ENCODE results near the gene HRAS.

Gene HRAS

DNA sequence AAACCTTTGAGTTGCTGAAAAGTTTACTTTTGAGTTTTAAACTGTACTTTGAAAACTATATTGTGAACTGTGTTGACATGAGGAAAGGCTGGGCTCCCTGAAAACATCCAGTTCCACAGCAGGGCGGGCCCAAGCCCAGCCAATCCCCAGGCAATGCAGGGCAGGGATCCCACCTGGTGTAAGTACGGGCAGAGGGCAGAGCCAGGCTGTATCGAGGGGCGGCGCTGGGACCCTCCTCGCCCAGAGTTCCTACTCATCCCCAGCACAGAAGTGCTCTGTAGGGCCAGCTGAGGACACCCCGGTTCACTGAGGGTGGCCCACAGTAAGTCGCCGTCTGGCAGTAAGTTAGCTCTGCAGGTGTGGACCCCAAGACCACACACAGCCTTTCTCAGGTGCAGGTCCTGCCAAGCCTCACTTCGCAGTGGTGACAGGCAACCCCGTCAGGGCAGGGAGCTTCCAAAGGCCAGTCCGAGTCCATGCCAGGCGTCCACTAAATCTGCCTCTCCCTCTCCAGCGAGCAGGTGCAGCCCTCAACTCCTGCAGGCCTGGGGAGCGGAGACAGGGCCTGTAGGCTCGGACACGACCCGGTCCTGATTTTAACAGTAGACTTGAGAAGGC is 31.7 kb upstream of the HRAS start:
- no peak for DNase-seq

DNA sequence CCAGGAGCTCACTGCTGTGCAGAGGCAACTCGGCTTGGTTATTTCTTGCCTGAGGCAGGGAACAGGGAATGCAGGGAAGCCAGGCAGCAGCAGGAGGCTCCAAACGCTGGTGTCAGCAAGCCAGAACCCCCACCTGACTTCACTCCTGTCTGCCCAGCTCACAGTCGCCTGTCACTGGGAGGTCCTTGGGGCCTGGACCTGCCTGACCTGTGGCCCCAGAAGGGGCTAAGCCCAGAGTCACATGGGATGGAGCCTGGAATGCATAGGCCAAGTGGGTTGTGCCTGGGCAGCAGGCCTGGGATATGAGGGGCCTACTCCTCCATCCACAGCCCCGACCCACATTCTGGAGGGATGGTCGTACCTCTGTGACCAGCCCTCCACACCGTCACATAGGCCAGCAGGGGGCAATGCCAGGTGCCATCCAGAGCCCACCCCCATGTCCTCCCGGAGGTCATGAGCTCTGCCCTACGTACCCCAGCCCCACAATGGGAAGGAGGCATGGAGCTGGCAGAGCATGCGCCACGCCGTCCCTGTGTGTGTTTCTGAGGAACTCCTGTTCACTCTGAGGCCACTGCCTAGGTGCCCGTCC is 30.6 kb upstream of the HRAS start:
- DNase-seq: no peak

DNA sequence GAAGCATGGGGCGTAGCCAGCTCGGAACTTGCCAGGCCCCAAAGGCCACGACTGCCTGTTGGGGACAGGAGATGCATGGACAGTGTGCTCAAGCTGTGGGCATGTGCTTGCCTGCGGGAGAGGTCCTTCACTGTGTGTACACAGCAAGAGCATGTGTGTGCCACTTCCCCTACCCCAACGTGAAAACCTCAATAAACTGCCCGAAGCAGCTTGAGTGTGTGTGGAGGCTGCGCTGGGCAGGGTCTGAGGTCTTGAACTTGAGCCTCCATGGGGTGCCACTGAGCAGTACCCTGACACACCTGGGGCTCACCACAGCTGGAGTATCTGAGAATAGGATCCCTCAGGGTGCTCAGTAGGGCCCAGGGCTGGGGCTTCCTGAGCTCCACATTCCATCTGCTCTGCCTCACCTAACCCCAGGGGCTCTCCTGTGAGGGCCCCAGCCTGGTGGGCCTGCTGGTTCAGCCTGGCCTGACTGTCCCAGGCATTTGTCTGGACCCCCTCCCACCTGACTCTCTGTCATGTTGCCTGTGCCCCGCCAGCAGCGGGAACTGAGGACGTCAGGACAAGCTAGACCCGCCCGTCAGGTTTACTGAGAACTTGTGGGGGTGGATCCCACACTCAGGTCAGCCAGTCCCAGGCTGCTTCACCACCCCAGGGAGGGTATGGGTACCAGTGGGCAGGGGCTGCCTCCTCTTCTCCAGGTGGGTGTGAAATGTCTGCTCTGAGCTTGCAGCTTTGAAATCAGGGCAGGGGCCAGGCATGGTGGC is 28.6 kb upstream of the HRAS start:
- DNase-seq: no peak

DNA sequence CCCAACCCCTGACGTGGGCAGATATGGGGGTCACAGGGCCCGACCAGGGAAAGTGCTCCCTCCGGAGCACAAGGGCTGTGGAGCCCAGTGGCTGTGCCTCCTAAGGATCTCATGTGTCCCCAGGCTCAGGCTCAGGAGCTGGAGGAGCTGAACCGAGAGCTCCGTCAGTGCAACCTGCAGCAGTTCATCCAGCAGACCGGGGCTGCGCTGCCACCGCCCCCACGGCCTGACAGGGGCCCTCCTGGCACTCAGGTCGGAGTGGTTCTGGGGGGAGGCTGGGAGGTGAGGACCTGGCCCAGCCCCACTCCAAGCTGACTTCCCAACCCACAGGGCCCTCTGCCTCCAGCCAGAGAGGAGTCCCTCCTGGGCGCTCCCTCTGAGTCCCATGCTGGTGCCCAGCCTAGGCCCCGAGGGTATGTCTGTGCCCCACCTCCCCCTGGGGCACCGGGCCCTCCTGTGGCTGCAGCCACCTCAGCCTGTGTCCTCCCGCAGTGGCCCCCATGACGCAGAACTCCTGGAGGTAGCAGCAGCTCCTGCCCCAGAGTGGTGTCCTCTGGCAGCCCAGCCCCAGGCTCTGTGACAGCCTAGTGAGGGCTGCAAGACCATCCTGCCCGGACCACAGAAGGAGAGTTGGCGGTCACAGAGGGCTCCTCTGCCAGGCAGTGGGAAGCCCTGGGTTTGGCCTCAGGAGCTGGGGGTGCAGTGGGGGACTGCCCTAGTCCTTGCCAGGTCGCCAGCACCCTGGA is 27.9 kb upstream of the HRAS start:
- no peak for DNase-seq

DNA sequence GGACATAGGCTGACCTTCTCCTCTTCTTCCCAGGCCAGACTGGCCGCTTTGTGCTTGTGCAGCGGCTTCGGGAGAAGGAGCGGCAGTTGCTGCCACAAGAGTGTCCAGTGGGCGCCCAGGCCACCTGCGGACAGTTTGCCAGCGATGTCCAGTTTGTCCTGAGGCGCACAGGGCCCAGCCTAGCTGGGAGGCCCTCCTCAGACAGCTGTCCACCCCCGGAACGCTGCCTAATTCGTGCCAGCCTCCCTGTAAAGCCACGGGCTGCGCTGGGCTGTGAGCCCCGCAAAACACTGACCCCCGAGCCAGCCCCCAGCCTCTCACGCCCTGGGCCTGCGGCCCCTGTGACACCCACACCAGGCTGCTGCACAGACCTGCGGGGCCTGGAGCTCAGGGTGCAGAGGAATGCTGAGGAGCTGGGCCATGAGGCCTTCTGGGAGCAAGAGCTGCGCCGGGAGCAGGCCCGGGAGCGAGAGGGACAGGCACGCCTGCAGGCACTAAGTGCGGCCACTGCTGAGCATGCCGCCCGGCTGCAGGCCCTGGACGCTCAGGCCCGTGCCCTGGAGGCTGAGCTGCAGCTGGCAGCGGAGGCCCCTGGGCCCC is 26.8 kb upstream of the HRAS start:
- no peak for DNase-seq

DNA sequence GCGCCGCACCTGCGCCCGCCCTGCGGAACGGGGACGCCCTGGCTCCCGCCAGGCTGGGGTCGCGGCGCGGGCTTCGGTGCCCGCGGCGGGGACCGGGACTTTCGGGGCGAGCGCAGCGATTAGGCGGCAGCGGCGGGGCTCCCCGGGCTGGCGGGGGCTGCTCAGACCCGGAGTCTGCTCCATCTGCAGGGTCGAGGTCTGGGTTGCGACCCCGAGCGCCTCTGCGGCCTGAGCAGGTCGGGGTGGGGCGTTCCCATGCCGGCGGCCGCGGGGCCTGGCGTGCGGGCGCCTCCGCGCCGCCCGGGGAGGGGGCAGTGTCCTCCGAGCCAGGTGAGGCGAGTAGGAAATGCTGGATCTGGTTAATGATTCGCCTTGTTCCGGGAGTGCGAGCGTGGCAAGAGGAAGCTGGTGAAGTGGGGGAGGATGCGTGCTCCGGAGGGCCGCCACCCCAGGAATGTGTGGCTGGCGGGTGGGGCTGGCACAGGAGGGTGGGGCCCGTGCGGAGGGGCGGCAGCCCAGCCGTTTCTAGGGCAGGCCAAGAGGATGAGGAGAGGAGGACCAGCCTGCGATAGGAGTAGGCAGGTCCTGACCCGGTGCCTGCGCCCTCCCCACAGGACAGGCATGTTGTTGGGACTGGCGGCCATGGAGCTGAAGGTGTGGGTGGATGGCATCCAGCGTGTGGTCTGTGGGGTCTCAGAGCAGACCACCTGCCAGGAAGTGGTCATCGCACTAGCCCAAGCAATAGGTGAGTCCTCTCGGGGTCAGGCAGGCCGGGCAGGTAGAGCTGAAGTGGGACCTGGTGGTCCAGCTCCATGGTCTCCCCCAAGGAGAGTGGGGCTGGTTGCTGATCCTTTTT is 26.0 kb upstream of the HRAS start:
- DNase-seq: no peak

DNA sequence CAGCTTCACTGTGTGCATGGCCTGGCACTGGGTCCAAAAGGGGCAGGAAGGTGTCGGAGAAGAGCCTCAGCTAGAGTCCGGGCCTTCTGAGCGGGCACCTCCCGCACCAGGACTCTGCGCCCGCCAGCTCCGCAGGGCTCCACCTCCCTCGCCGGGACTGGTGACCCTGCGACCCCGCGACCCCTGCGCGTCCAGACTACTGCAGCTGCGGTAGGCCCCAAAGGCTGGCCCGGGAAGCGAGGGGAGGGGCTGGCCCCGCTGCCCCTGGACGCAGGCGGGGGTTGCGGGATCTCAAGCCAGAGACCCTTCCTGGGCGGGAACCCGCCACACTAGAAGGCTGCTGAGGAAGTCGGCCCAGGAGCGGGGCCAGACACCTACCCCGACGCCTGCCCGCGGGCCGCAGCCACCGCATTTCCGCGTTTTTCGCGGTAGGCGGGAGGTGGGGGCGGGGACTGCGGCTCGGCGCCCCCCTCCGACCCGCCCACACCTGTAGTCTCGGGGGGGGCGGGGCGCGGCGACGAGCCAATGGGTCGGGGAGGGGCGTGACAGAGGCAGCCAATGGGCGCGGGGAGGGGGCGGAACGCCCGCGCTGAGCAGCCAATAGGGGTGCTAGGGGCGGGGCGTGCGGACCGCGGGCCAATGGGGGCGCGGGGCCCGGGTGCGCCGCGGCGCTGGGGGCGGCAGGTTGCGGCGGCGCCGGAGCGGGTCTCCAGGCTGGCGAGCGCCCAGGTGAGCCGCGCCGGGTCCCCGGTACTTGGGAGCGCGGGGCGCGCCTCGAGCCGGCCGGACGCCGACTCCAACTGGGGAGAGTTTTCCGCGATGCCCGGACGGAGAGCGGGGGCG is 25.1 kb upstream of the HRAS start, which contains the start of the genes LMNTD2 and RASSF7:
Gene LMNTD2 (minus strand): TSS at position 434 of the 843 bp plus-strand sequence. CDS start 22 bp downstream, at position 412.
Gene RASSF7 (plus strand): TSS at position 666 of the 843 bp plus-strand sequence. CDS start 799 bp downstream, outside the sequence.
- DNase-seq: peak; percentile 86

DNA sequence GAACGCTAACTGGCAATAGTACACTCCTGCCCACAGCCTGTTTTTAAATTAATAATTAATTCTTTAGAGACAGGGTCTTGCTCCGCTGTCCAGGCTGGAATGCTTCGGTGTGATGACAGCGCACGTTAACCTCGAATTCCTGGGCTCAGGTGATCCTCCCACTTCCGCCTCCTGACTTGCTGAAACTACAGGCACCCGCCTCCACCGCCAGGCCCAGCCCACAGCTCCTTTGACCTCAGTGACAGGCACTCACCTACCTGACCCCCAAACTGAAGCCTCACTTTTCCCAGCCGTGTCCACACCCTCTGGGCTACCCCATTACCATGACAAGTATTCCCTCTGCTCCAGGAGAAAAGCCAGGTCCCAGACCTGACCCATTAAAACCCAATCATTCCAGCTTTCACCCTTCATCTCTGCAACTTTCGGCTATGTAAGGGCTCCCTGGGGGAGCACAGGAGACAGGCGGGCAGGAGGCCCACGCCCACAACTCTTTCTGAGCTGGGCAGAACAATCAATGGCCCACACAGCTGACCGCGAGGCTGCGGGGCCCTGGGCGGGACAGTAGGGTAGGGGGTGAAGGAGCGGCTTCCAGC is 24.4 kb upstream of the HRAS start:
- no peak for DNase-seq

DNA sequence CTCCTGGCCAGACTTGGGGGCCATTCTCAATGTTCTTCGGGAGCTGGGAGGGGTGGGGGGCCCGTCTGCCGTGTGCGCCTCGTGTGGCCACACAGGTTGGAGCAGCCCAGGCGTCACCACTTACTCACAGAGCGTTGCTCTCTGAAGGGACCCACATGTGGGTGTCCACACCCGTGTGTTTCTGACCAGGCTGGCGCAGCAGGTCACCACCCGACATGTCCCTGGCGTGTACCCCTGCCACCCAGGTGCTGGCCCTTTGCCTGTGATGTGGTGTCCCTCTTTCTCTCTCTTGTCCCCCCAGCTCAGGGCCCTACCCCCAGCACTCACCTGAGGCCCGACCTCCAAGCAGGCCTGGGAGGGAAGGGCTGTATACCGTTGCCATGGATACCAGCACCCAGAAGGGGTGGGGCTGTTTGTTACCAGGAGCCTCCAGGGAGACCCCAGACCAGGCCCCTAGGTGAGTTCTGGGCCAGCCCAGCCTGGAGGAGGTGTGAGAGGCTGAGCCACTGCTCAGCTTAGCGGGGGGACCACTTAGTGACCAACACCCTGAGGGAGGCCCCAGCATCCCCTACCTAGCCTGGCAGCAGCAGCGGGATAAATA is 23.7 kb upstream of the HRAS start:
- no peak for DNase-seq

DNA sequence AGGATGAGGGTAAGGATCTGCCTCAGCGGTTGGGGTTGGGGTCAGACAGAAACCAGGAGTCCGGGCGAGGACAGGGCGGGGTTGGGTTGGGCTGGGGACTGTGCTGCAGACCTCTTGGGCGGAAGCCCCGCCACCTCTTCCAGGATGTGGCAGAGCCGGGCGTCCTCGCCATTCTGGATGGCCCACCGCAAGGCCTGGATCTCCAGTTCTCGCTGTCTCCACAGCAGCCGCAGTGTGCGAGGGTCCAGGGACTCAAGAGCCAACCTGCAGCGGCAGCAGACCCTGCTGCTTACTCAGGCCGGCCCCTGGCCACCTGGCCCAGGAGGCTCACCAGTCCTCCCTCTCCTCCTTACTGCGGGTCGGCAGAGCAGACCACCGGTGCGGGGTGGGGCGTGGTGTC is 23.1 kb upstream of the HRAS start:
- DNase-seq: no peak

DNA sequence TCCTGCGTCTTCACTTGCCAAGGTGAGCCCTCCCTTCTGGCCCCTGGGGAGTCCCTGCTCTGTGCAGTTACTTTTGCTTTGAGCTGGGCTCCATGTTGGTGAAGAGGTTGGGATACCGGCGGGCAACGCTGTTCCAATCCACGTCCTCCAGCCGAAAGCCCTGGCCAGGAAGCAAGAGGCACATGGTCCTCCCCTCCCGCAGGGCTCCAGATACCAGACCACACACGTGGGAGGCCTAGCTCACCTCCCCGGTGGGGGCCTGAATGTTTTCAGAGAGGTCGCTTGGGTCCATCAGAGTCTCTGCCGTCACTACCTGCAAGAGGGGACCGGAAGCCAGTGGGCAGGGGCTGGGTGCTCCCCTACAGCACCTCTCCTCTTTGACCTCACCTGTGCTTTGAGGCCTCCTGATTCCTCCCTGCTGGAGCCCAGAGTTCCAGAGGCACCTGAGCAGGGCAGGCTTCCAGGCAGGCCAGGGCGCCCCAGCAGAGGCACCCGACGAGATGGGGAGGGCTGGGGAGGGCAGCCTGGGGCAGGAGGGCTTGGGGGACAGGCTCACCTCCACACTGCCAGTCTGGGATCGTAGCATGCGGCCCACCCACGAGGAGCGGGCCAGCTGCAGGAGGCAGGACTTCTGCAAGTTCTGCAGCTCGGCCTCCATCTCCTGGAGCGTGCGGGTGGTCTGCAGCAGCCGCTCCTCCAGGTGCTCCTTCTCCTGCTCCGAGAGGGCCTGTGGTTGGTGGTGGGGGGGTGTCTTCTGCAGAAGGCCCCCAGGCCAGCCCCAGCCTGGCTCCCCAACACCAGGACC is 22.2 kb upstream of the HRAS start:
- DNase-seq: no peak

DNA sequence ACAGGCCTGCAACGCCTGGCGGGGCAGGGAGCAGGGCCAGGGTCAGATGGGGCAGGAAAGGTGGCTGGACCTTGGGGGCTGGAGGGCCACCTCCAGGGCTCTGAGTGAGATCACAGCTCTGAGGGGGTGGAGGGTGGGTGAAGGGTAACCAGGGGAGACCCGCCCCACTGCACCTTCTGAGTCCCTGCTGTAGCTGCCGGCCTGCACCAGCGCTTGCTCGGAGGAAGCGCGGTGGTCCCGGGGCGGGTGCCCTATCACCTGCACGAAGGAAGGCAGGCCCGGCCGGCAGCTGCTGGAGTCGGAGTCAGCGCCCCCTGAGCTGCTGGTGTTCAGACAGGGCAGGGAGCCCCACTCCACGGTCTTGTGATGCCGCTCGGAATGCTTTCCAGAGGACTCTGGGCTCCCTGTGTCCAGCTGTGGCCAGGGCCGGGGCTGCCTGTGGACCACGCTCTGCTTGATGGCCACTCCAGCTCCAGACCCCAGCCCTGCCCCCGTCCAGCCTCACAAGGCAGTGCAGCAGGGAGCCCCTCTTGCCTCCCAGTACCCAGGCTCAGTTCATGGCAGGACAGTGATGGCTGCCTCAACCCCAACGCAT is 21.4 kb upstream of the HRAS start:
- no peak for DNase-seq

DNA sequence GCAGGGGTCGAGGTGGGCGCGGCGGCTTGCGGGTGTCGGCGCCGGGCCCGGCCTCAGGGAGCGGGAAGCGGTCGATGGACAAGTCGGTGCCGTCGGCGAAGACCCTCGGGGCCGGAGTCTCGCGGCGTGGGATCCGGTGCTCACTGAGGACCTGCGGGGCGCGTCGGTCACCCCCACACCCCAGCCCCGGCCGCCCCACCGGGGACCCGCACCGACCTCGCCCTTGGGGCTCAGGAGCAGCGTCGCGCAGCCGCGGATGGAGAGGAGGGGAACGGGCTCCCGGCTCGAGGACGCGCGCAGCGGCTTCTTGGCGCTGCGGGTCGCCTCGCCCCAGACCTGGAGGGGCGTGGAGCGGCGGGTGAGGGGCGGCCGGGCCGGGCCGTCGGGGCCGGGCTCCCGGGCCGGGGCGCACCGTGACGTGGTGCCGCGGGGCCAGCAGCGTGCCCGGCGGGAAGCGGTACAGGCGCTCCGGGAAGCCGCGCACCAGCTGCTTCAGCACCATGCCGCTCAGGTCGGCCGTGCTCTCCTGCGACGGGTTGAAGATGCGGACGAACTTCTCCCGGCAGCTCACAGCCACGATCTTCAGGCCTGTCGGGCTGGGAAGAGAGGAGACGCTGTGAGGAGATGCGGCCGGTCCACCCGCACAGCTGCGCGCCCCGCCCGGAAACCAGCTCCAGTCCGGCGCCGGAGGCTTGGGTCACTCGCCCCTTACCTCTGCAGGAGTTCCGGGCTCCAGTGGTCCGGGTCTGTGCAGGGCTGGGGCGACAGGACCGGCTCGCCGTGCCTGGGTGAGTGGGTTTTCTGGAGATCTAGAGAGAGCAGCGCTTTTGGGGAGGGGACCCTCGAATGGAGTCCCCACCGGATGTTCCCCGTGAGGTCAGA is 20.6 kb upstream of the HRAS start:
- DNase-seq: peak; percentile 23

DNA sequence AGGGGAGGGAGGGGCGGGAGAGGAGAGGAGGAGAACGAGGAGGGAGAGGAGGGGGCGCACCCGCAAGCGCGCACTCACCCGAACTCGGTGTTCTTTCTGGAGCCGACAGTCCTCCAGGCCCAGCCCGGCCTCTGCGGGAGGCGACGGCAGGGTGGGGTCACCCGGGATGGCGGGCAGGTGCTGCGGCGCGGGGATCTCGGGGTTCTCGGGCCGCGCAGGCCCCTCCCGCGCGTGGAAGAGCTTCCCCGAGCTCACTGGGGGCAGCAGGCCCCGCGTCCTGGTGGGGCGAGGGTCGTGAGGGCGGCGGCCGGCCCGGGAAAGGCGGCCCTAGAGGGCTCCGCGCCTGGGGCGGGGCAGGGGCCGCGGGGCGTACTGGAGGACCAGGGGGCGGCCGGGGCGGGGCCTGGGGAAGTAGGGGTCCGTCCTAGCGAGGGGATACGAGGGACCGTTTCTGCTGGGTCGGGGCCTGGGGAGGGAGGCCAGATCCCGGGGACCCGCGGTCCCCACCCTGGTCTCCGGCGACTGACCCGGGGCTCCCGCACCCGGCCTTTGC is 19.9 kb upstream of the HRAS start:
- peak; percentile 23 for DNase-seq

DNA sequence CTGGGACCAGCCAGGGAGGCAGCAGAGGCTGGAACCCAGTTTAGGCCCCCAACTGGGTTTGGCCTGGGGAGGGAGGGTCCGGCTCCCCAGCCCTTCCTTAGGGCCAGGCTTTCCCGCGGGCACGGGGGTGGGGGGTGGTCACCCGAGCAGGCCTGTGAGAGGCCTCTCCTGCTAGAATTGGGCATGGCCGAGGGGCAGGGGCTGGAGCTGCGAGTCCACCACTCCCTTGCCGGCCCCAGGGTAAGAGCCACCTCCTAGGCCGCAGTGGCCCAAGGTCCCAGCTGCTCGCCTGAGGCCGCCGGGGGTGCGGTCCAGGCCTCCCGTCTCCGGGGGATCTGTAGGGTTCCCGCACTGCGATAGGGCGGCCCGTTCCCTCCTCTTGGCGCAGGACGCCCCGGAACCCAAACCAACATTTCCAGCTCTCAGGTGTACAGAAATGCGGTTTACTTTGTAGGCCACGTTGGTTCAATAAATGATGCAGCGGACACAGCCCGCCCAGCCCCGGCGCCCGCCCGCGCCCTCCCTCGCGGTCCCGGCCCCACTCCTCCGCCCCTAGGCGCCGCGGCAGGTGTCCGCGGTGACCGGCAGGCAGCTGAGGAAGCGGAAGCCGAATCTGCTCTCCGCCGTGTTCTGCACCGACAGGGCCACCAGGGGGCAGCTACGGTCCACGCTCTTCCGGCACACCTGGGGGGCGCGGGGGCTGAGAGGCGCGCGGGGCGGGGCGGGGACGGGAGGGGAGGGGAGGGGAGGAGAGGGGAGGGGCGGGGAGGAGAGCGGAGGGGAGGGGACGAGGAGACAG is 19.3 kb upstream of the HRAS start:
- DNase-seq: peak; percentile 79

DNA sequence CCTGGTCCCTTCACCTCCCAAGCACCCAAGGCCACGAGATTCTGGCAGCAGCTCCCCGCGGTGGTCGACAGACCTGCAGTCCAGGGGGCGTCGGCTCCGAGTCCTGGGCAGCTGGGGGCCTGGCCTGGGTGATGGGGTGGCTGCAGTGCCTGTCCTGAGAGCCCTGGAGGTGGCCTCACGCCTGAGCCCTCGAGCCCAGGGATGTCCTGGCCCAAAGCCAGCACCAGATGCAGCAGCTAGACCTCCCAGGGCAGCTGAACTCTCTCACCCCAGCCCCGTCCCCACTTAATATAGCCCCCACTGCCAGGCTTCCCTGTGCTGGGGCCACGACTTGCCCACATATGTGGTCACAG is 18.6 kb upstream of the HRAS start:
- DNase-seq: no peak
